H9 (cell line): Measurements from ENCODE around the gene ZNF677. TPM values are rescaled to one million over a fixed set of nuclear protein-coding genes. Genes with fewer than 3 reads are reported as not detected.

Experiments used
- DNase-seq: peaks from one replicate; pipeline ENCODE4 v3.0.0-alpha.2; 2017
- H2AFZ ChIP-seq: one replicate; pipeline ENCODE4 v1.6.1; 2013; ENCODE audit warnings: mild to moderate bottlenecking, low read length, control low read depth, moderate library complexity
- H2AK5ac ChIP-seq: 2 replicates; pipeline ENCODE4 v1.6.1; 2013; ENCODE audit warnings: low read length, control low read depth, mixed read lengths; ENCODE audit not compliant: insufficient read length
- H2BK120ac ChIP-seq: one replicate; pipeline ENCODE4 v1.6.1; 2013; ENCODE audit warnings: low read depth, mild to moderate bottlenecking, low read length, control low read depth, inconsistent platforms; ENCODE audit not compliant: poor library complexity, severe bottlenecking
- H2BK12ac ChIP-seq: 2 replicates; pipeline ENCODE4 v1.6.1; 2013; ENCODE audit warnings: low read length, control low read depth, mixed read lengths, low read depth; ENCODE audit not compliant: insufficient read length
- H2BK15ac ChIP-seq: 2 replicates; pipeline ENCODE4 v1.6.1; 2013; ENCODE audit warnings: low read depth, low read length, control low read depth
- H2BK20ac ChIP-seq: one replicate; pipeline ENCODE4 v1.6.1; 2013; ENCODE audit warnings: low read depth, mild to moderate bottlenecking, low read length, control low read depth, inconsistent platforms; ENCODE audit not compliant: poor library complexity, severe bottlenecking
- H2BK5ac ChIP-seq: 2 replicates; pipeline ENCODE4 v1.6.1; 2013; ENCODE audit warnings: low read length, control low read depth, mixed read lengths; ENCODE audit not compliant: insufficient read length
- H3K14ac ChIP-seq: 2 replicates; pipeline ENCODE4 v1.6.1; 2013; ENCODE audit warnings: low read length, control low read depth; ENCODE audit not compliant: insufficient read depth
- H3K18ac ChIP-seq: 2 replicates; pipeline ENCODE4 v1.6.1; 2013; ENCODE audit warnings: low read depth, mild to moderate bottlenecking, mixed read lengths, low read length, control low read depth; ENCODE audit not compliant: insufficient read length
- H3K23ac ChIP-seq: 2 replicates; pipeline ENCODE4 v1.6.1; 2013; ENCODE audit warnings: low read length, control low read depth, mixed read lengths, low read depth; ENCODE audit not compliant: insufficient read length
- H3K23me2 ChIP-seq: 2 replicates; pipeline ENCODE4 v1.6.1; 2013; ENCODE audit warnings: low read depth, mild to moderate bottlenecking, mixed read lengths, low read length, control low read depth; ENCODE audit not compliant: insufficient read length, poor library complexity, severe bottlenecking
- H3K27ac ChIP-seq: 2 replicates; pipeline ENCODE4 v1.5.1; 2013; ENCODE audit warnings: low read length, control low read depth, mixed read lengths, low read depth; ENCODE audit not compliant: insufficient read length
- H3K27me3 ChIP-seq: 2 replicates; pipeline ENCODE4 v1.6.1; 2013; ENCODE audit warnings: low read length, control low read depth, inconsistent platforms; ENCODE audit not compliant: insufficient read depth
- H3K4ac ChIP-seq: 2 replicates; pipeline ENCODE4 v1.6.1; 2013; ENCODE audit warnings: low read depth, mild to moderate bottlenecking, control low read depth, inconsistent platforms, low read length, moderate library complexity
- H3K4me1 ChIP-seq: 2 replicates; pipeline ENCODE4 v1.6.1; 2013; ENCODE audit warnings: low read length, control low read depth, inconsistent platforms; ENCODE audit not compliant: insufficient read depth
- H3K4me2 ChIP-seq: 2 replicates; pipeline ENCODE4 v1.6.1; 2013; ENCODE audit warnings: low read length, control low read depth, mixed read lengths; ENCODE audit not compliant: insufficient read length, insufficient read depth
- H3K56ac ChIP-seq: 2 replicates; pipeline ENCODE4 v1.6.1; 2013; ENCODE audit warnings: low read depth, mild to moderate bottlenecking, mixed read lengths, low read length, control low read depth; ENCODE audit not compliant: insufficient read length
- H3K79me1 ChIP-seq: 2 replicates; pipeline ENCODE4 v1.6.1; 2013; ENCODE audit warnings: low read depth, mild to moderate bottlenecking, moderate library complexity, low read length, control low read depth, inconsistent platforms; ENCODE audit not compliant: insufficient read depth, poor library complexity, severe bottlenecking
- H3K79me2 ChIP-seq: 2 replicates; pipeline ENCODE4 v1.6.1; 2013; ENCODE audit warnings: low read length, control low read depth, inconsistent platforms; ENCODE audit not compliant: insufficient read depth
- H3K9ac ChIP-seq: 2 replicates; pipeline ENCODE4 v1.6.1; 2013; ENCODE audit warnings: low read length, control low read depth, mixed read lengths; ENCODE audit not compliant: insufficient read length; ENCODE audit errors: extremely low read depth
- H3K9me3 ChIP-seq: one replicate; pipeline ENCODE4 v1.6.1; 2013; ENCODE audit warnings: low read depth, low read length, inconsistent platforms; ENCODE audit not compliant: control insufficient read depth
- H3T11ph ChIP-seq: one replicate; pipeline ENCODE4 v1.6.1; 2013; ENCODE audit warnings: mild to moderate bottlenecking, low read length, control low read depth, inconsistent platforms
- H4K20me1 ChIP-seq: one replicate; pipeline ENCODE4 v1.6.1; 2013; ENCODE audit not compliant: control insufficient read depth, insufficient read length, insufficient read depth
- H4K5ac ChIP-seq: 2 replicates; pipeline ENCODE4 v1.6.1; 2013; ENCODE audit warnings: low read depth, mild to moderate bottlenecking, mixed read lengths, low read length, control low read depth; ENCODE audit not compliant: insufficient read length
- H4K8ac ChIP-seq: replicated peaks from 2 replicates; pipeline ENCODE4 v1.6.1; 2013; ENCODE audit warnings: low read length, control low read depth, mixed read lengths, low read depth; ENCODE audit not compliant: insufficient read length
- H4K91ac ChIP-seq: 2 replicates; pipeline ENCODE4 v1.6.1; 2013; ENCODE audit warnings: low read depth, mild to moderate bottlenecking, moderate library complexity, mixed read lengths, low read length, control low read depth; ENCODE audit not compliant: insufficient read length
- H3K27ac Mint-ChIP-seq, 3 experiments: 2 replicates in 2 of 3; 3 replicates in 1 of 3; pipeline ENCODE4 v1.8.0; 2020 to 2021; ENCODE audit warnings: mixed read lengths in 3 of 3, mild to moderate bottlenecking in 1 of 3, moderate library complexity in 1 of 3
- H3K27me3 Mint-ChIP-seq: 2 replicates; pipeline ENCODE4 v1.8.0; 2021; ENCODE audit warnings: low read depth, mild to moderate bottlenecking, moderate library complexity, mixed read lengths
- H3K36me3 Mint-ChIP-seq, 3 experiments: 2 replicates in 2 of 3; 3 replicates in 1 of 3; pipeline ENCODE4 v1.8.0; 2020 to 2021; ENCODE audit warnings: low read depth in 3 of 3, mixed read lengths in 3 of 3; ENCODE audit not compliant: insufficient read depth in 1 of 3
- H3K4me1 Mint-ChIP-seq, 2 experiments: 2 replicates each; pipeline ENCODE4 v1.8.0; 2020; ENCODE audit warnings: mixed read lengths in 2 of 2
- H3K4me3 Mint-ChIP-seq, 2 experiments: 2 replicates in 1 of 2; 3 replicates in 1 of 2; pipeline ENCODE4 v1.8.0; 2020 to 2021; ENCODE audit warnings: mild to moderate bottlenecking in 2 of 2, mixed read lengths in 2 of 2, moderate library complexity in 1 of 2
- H3K9me3 Mint-ChIP-seq, 2 experiments: 2 replicates in 1 of 2; 3 replicates in 1 of 2; pipeline ENCODE4 v1.8.0; 2020; ENCODE audit warnings: mild to moderate bottlenecking in 2 of 2, mixed read lengths in 2 of 2, moderate library complexity in 1 of 2
- WGBS: extraction: QIAGEN DNeasy Blood & Tissue Kit; methylation state at CpG from one replicate; pipeline ENCODE4 v1.1.7; 2013; ENCODE audit warnings: missing lambda C conversion rate, low lambda C conversion rate, mixed read lengths; ENCODE audit not compliant: insufficient read length; ENCODE audit errors: extremely low coverage; 5-methylcytosine and 5-hydroxymethylcytosine counted together
- total RNA-seq: library from RNA; stranded (reverse); gene quantifications from 2 replicates; pipeline ENCODE4 v1.2.1, GENCODE V29; 2021
- TF ChIP-seq, protein P1 (sequence below): fragments of 200-600 bp; sonication (generic); conservative IDR thresholded peaks from 3 replicates; pipeline ENCODE4 v1.8.0; 2021; ENCODE audit warnings: antibody characterized with exemption, mild to moderate bottlenecking

ZNF677 gene
- total RNA-seq, 1 experiment from 2014 or later: 39.3 TPM

DNA sequence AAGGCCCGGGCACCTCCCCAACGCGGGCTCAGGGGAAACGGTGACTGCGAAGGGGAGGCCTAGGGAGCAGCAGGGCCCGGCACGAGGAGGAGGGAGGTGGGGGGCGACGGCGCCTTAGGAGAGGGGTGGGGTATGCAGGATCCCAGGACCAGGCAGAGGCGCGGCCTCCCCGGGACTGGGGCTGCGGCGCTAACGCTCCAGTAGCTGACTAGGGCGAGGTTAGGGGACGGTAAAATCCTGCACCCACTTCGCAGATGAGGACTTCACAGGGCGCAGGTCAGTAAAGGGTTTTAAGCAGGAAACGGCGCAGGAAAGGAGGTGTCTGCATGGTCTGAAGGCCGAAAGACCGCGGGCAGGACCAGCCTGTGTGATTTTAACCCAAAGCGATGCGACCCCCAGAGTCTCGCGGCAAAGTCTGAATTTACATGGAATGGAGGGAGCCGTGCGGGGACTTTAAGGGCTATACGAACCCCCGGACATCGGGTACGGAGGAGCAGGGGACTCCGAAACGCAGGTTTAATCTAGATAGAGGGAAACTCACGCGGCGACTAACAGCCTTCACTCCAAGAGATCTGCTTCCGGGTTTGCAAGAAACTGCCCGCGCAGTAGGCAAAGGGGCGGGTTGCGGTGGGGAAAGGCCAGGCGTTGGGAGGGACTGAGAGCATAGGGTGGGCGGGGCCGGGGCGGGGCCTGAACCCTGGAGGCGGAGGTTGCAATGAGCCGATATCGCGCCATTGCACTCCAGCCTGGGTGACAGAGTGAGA lies 61.7 kb downstream of the ZNF677 start, which contains the start of gene ZNF665:
ZNF665 (minus strand) TSS at position 588 of the 764 bp plus-strand sequence. CDS start 10,460 bp downstream, outside the sequence.
- Histone ChIP-seq H3K23ac (no peak within 1 kb of the TSS), H3K79me1 (peaks cover 5% of the 10 kb centered on the region), H2BK120ac (no peak within 1 kb of the TSS), H4K20me1 (no peaks in the 10 kb centered on the region), H3K23me2 (peaks cover 14% of the 10 kb centered on the region), H3K27ac (no peak within 1 kb of the TSS), H3K56ac (no peak within 1 kb of the TSS), H3K79me2 (no peaks in the 10 kb centered on the region), H2BK5ac (no peak within 1 kb of the TSS), H2BK20ac (no peak within 1 kb of the TSS), H3K4ac (no peak within 1 kb of the TSS), H2BK12ac (no peak within 1 kb of the TSS), H4K8ac (no peak within 1 kb of the TSS), H3T11ph (no peak within 1 kb of the TSS), H3K9ac (peak within 1 kb of the TSS; percentile 66), H3K9me3 (no peaks in the 10 kb centered on the region), H2AK5ac (no peak within 1 kb of the TSS), H3K18ac (no peak within 1 kb of the TSS), H3K14ac (0 out of 2 replicates have a peak within 1 kb of the TSS, but pooled peaks have one; percentile 25), H4K5ac (no peak within 1 kb of the TSS), H3K4me2 (peak within 1 kb of the TSS; percentile 67), H3K4me1 (no peaks in the 10 kb centered on the region), H2BK15ac (no peak within 1 kb of the TSS), H2AFZ (no peak within 1 kb of the TSS), H3K27me3 (no peaks in the 10 kb centered on the region), H4K91ac (no peak within 1 kb of the TSS)
- Mint-ChIP-seq H3K9me3 (peaks cover 4 to 9% of the 10 kb centered on the region in 2 experiments; a peak in 2 of 5 replicates), H3K4me3 (peak within 1 kb of the TSS; percentile 95 to 97), H3K4me1 (peaks cover 26 to 28% of the 10 kb centered on the region in 2 experiments), H3K36me3 (peaks cover 15 to 23% (median 17%) of the 10 kb centered on the region in 3 experiments), H3K27me3 (peaks cover 24% of the 10 kb centered on the region), H3K27ac (peak within 1 kb of the TSS; percentile 65 to 97 (median 85); a peak in 5 of 7 replicates)
- WGBS: no CpG with 5 or more reads among the region's 53 CpGs
- TF ChIP-seq, protein P1, sequence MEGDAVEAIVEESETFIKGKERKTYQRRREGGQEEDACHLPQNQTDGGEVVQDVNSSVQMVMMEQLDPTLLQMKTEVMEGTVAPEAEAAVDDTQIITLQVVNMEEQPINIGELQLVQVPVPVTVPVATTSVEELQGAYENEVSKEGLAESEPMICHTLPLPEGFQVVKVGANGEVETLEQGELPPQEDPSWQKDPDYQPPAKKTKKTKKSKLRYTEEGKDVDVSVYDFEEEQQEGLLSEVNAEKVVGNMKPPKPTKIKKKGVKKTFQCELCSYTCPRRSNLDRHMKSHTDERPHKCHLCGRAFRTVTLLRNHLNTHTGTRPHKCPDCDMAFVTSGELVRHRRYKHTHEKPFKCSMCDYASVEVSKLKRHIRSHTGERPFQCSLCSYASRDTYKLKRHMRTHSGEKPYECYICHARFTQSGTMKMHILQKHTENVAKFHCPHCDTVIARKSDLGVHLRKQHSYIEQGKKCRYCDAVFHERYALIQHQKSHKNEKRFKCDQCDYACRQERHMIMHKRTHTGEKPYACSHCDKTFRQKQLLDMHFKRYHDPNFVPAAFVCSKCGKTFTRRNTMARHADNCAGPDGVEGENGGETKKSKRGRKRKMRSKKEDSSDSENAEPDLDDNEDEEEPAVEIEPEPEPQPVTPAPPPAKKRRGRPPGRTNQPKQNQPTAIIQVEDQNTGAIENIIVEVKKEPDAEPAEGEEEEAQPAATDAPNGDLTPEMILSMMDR: no peak
- DNase-seq: peak; percentile 92
